MM.1S (cell line): ENCODE measurements around the gene ANKRD6.

Experiments
- DNase-seq: peaks from one replicate; pipeline ENCODE4 v3.0.0-alpha.2; 2015
- H2AFZ ChIP-seq: fragments of 300-600 bp; sonication (generic); 2 replicates; pipeline ENCODE4 v1.6.0; 2016; ENCODE audit warnings: antibody characterized with exemption, low read length
- H3F3A ChIP-seq: fragments of 300-600 bp; sonication (generic); 2 replicates; pipeline ENCODE4 v1.6.1; 2016; ENCODE audit warnings: mild to moderate bottlenecking, antibody characterized with exemption, low read length, moderate library complexity, mixed read lengths; ENCODE audit not compliant: insufficient read depth
- H3K27ac ChIP-seq: fragments of 300-600 bp; sonication (generic); 2 replicates; pipeline ENCODE4 v1.5.1; 2016; ENCODE audit warnings: mild to moderate bottlenecking, low read length
- H3K27me3 ChIP-seq: fragments of 300-600 bp; sonication (generic); replicated peaks from 2 replicates; pipeline ENCODE4 v1.6.0; 2016; ENCODE audit warnings: low read length; ENCODE audit not compliant: insufficient read depth
- H3K36me3 ChIP-seq: fragments of 300-600 bp; sonication (generic); replicated peaks from 2 replicates; pipeline ENCODE4 v1.6.1; 2016; ENCODE audit warnings: mild to moderate bottlenecking, low read length, mixed read lengths; ENCODE audit not compliant: insufficient read depth
- H3K4me1 ChIP-seq: fragments of 300-600 bp; sonication (generic); 2 replicates; pipeline ENCODE4 v1.6.1; 2016; ENCODE audit warnings: low read length, mixed read lengths
- H3K4me2 ChIP-seq: fragments of 300-600 bp; sonication (generic); 2 replicates; pipeline ENCODE4 v1.6.0; 2016; ENCODE audit warnings: low read depth, low read length
- H3K4me3 ChIP-seq: fragments of 300-600 bp; sonication (generic); 2 replicates; pipeline ENCODE4 v1.5.1; 2016; ENCODE audit warnings: low read length, mixed read lengths
- H3K79me2 ChIP-seq: fragments of 300-600 bp; sonication (generic); 2 replicates; pipeline ENCODE4 v1.6.1; 2016; ENCODE audit warnings: mixed run types, low read length, mixed read lengths
- H3K9ac ChIP-seq: fragments of 300-600 bp; sonication (generic); 2 replicates; pipeline ENCODE4 v1.6.1; 2016; ENCODE audit warnings: low read length, mixed read lengths
- H3K9me2 ChIP-seq: fragments of 300-600 bp; sonication (generic); replicated peaks from 2 replicates; pipeline ENCODE4 v1.6.1; 2016; ENCODE audit warnings: mild to moderate bottlenecking, low read length, mixed read lengths; ENCODE audit not compliant: insufficient read depth
- H3K9me3 ChIP-seq: fragments of 300-600 bp; sonication (generic); replicated peaks from 2 replicates; pipeline ENCODE4 v1.6.1; 2016; ENCODE audit warnings: mild to moderate bottlenecking, low read length, mixed read lengths; ENCODE audit not compliant: insufficient read depth
- H4K20me1 ChIP-seq: fragments of 300-600 bp; sonication (generic); 2 replicates; pipeline ENCODE4 v1.6.1; 2016; ENCODE audit warnings: mild to moderate bottlenecking, low read length, moderate library complexity, mixed read lengths; ENCODE audit not compliant: insufficient read depth
- EZH2 ChIP-seq: fragments of 300-600 bp; sonication (generic); optimal IDR thresholded peaks from 2 replicates; pipeline ENCODE3; 2017; ENCODE audit warnings: low read depth, mild to moderate bottlenecking, antibody characterized with exemption, low read length, mixed read lengths
- EZH2phosphoT487 ChIP-seq: fragments of 300-600 bp; sonication (generic); IDR thresholded peaks from 2 replicates; pipeline ENCODE4 v1.6.1; 2018; ENCODE audit warnings: antibody characterized with exemption, low read length
- TF ChIP-seq, protein P1 (sequence below): fragments of 300-600 bp; sonication (generic); IDR thresholded peaks from 2 replicates; pipeline ENCODE4 v1.5.1; 2016; ENCODE audit warnings: antibody characterized with exemption, low read length, mixed read lengths

The ANKRD6 gene

DNA sequence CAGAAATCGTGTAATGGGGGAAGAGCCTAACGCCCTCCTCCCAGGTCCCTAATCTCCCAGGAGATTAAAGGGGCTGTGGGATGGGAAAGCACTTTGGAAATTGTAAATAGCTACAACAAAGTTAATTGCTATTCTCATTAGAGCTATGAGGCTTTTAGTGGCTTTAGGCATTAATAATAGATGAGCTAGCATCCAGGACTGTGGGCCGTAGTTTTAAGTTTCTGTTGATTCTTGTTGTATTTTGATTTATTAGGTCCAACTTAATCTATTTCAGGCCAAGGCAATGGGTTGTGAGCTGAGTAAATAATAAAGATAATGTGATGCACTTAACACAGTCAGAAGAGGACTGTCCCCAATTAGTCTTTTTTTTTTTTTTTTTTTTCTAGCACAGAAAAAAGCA lies 67.7 kb downstream of the ANKRD6 start:
- Histone ChIP-seq H3K4me2 (no peak overlapping the region), H2AFZ (no peak overlapping the region), H3K27ac (no peak overlapping the region), H3K4me3 (no peak overlapping the region), H3K27me3 (no peaks in the 10 kb centered on the region), H3K4me1 (no peaks in the 10 kb centered on the region), H4K20me1 (no peaks in the 10 kb centered on the region), H3F3A (no peaks in the 10 kb centered on the region), H3K9me3 (no peaks in the 10 kb centered on the region), H3K9me2 (no peaks in the 10 kb centered on the region), H3K9ac (no peak overlapping the region), H3K79me2 (no peaks in the 10 kb centered on the region), H3K36me3 (no peaks in the 10 kb centered on the region)
- TF ChIP-seq EZH2: no peak
- no peak for TF ChIP-seq EZH2phosphoT487
- TF ChIP-seq, protein P1, sequence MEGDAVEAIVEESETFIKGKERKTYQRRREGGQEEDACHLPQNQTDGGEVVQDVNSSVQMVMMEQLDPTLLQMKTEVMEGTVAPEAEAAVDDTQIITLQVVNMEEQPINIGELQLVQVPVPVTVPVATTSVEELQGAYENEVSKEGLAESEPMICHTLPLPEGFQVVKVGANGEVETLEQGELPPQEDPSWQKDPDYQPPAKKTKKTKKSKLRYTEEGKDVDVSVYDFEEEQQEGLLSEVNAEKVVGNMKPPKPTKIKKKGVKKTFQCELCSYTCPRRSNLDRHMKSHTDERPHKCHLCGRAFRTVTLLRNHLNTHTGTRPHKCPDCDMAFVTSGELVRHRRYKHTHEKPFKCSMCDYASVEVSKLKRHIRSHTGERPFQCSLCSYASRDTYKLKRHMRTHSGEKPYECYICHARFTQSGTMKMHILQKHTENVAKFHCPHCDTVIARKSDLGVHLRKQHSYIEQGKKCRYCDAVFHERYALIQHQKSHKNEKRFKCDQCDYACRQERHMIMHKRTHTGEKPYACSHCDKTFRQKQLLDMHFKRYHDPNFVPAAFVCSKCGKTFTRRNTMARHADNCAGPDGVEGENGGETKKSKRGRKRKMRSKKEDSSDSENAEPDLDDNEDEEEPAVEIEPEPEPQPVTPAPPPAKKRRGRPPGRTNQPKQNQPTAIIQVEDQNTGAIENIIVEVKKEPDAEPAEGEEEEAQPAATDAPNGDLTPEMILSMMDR: no peak
- no peak for DNase-seq

DNA sequence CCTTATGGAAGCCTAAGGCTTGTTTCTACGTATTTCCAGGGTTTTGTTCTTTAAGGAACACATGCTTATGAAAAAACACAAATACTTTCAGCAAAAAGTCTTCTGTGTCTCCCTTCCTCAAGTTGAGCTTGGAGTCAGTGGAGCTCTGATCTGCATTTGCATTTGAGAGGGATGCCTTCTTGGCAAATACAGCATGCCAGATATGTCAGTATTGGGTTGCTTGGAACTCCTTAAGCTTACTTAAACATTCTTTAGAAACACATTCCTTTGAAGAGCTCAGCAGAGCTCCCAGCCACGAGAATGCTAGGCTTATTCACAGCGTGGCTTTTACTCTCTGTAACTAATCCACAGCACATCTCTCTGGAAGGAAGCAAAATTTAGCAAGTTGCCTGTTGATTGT lies 68.3 kb downstream of the ANKRD6 start:
- no peaks in the 10 kb centered on the region for H4K20me1 ChIP-seq
- no peak for DNase-seq
- TF ChIP-seq EZH2 (no peak), EZH2phosphoT487 (no peak)
- TF ChIP-seq, protein P1: no peak
- no peaks in the 10 kb centered on the region for H3K36me3 ChIP-seq
- H3K4me3 ChIP-seq: no peak overlapping the region
- no peaks in the 10 kb centered on the region for H3K79me2 ChIP-seq
- H2AFZ ChIP-seq: no peak overlapping the region
- H3K27me3 ChIP-seq: no peaks in the 10 kb centered on the region
- H3K9me2 ChIP-seq: no peaks in the 10 kb centered on the region
- H3K4me2 ChIP-seq: no peak overlapping the region
- H3K4me1 ChIP-seq: no peaks in the 10 kb centered on the region
- H3K27ac ChIP-seq: no peak overlapping the region
- no peaks in the 10 kb centered on the region for H3F3A ChIP-seq
- no peak overlapping the region for H3K9ac ChIP-seq
- H3K9me3 ChIP-seq: no peaks in the 10 kb centered on the region

DNA sequence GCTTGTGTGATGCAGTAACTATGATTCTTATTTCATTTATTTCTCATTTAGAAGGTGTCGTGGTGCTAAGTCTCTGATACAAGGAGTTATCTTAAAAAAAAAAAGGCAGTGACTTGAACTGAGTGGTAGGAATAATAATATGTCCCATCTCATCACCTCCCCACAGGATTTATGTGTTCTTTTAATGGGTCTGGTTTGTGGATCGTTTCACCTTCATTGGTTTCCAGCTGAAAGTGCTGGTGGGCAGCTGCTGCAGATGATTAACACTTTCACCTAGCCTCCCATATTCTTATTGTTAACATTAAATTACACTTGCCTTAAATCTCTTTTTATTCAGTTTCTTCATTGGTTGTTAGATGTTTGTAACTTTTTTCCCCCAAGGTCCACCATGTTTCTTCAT lies 68.8 kb downstream of the ANKRD6 start:
- Histone ChIP-seq H3K79me2 (no peaks in the 10 kb centered on the region), H3K36me3 (no peaks in the 10 kb centered on the region), H3K9ac (no peak overlapping the region), H3K4me2 (no peak overlapping the region), H3K4me3 (no peak overlapping the region), H3K27me3 (no peaks in the 10 kb centered on the region), H2AFZ (no peak overlapping the region), H4K20me1 (no peaks in the 10 kb centered on the region), H3F3A (no peaks in the 10 kb centered on the region), H3K9me3 (no peaks in the 10 kb centered on the region), H3K4me1 (no peaks in the 10 kb centered on the region), H3K9me2 (no peaks in the 10 kb centered on the region), H3K27ac (no peak overlapping the region)
- DNase-seq: no peak
- TF ChIP-seq, protein P1: no peak
- TF ChIP-seq EZH2 (no peak), EZH2phosphoT487 (no peak)
